HG03135 (cell line): ENCODE measurements around the gene TNFSF8.

Experiments used
- ATAC-seq: cut with Tn5 transposase; IDR thresholded peaks from one replicate; pipeline ENCODE4 v1.9.1; 2021; ENCODE audit warnings: mild to moderate bottlenecking, moderate library complexity; ENCODE audit not compliant: unreplicated experiment

Gene TNFSF8

GRCh38 chr9:114906922-114907571 is 23.3 kb downstream of the TNFSF8 start:
- ATAC-seq = no peak

- ATAC-seq = no peak
Measured at GRCh38 chr9:114905170-114905940, 25.0 kb downstream of the TNFSF8 start.

GRCh38 chr9:114902786-114903524 is 27.4 kb downstream of the TNFSF8 start:
- no peak for ATAC-seq

GRCh38 chr9:114900942-114901802 is 29.2 kb downstream of the TNFSF8 start:
- ATAC-seq = no peak

GRCh38 chr9:114899995-114900394 is 30.4 kb downstream of the TNFSF8 start:
- no peak for ATAC-seq

- no peak for ATAC-seq
Measured at GRCh38 chr9:114899461-114899860, 30.9 kb downstream of the TNFSF8 start.

GRCh38 chr9:114898741-114899140 is 31.6 kb downstream of the TNFSF8 start:
- ATAC-seq = no peak

GRCh38 chr9:114897196-114897595 is 33.2 kb downstream of the TNFSF8 start:
- ATAC-seq = no peak

- ATAC-seq = no peak
Measured at GRCh38 chr9:114896344-114896743, 34.0 kb downstream of the TNFSF8 start.

- no peak for ATAC-seq
Measured at GRCh38 chr9:114895521-114895991, 34.8 kb downstream of the TNFSF8 start.

GRCh38 chr9:114894609-114895433 is 35.6 kb downstream of the TNFSF8 start:
- no peak for ATAC-seq

- ATAC-seq = no peak
Measured at GRCh38 chr9:114894206-114894605, 36.2 kb downstream of the TNFSF8 start.

- no peak for ATAC-seq
Measured at GRCh38 chr9:114893221-114894010, 37.0 kb downstream of the TNFSF8 start.

- no peak for ATAC-seq
Measured at GRCh38 chr9:114889802-114890224, 40.6 kb downstream of the TNFSF8 start.

- no peak for ATAC-seq
Measured at GRCh38 chr9:114888607-114889006, 41.8 kb downstream of the TNFSF8 start.

GRCh38 chr9:114887963-114888362 is 42.4 kb downstream of the TNFSF8 start:
- ATAC-seq = no peak

GRCh38 chr9:114884787-114885452 is 45.5 kb downstream of the TNFSF8 start:
- no peak for ATAC-seq

- no peak for ATAC-seq
Measured at GRCh38 chr9:114883709-114884108, 46.7 kb downstream of the TNFSF8 start.
